RPMI8226 (cell line): Measurements from ENCODE around the gene PLCXD1.
"Not testable (repeated sequence)": the region's sequence is repeated elsewhere in the genome, so short reads cannot be mapped to it uniquely, and the experiment has no call there.

Source experiments
- DNase-seq: peaks from one replicate; pipeline ENCODE4 v3.0.0-alpha.2; 2015

The PLCXD1 gene

DNA sequence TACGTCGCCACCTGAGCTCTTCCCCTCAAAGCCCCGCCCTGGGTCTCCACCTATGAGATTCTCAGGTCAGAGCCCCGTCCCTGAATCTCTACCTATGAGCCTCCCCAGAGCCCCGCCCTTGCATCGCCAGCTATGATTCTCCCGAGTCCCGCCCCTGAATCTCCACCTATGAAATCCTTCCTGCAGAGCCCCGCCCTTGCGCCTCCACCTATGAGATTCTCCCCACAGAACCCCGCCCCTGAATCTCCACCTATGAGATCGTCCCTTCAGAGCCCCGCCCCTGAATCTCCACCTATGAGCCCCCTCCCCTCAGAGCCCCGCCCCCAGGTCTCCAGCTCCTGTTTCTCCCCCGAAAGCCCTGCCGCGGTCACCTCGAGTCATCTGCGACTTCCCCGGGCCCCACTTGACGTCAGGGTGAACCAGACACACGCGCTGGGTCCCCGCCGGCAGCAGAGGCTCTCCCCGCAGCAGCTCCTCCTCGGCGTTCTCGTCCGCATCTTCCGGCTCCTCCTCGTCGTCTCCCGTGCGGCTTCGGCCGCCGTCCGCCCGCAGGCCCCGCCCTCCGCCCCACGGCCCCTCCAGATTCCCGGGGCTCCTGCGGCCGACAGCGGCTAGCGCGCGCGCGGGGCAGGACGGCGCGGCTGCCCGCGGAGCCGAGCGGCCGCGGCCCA, 37.0 kb downstream of the PLCXD1 start:
- peak; percentile 100 for DNase-seq

DNA sequence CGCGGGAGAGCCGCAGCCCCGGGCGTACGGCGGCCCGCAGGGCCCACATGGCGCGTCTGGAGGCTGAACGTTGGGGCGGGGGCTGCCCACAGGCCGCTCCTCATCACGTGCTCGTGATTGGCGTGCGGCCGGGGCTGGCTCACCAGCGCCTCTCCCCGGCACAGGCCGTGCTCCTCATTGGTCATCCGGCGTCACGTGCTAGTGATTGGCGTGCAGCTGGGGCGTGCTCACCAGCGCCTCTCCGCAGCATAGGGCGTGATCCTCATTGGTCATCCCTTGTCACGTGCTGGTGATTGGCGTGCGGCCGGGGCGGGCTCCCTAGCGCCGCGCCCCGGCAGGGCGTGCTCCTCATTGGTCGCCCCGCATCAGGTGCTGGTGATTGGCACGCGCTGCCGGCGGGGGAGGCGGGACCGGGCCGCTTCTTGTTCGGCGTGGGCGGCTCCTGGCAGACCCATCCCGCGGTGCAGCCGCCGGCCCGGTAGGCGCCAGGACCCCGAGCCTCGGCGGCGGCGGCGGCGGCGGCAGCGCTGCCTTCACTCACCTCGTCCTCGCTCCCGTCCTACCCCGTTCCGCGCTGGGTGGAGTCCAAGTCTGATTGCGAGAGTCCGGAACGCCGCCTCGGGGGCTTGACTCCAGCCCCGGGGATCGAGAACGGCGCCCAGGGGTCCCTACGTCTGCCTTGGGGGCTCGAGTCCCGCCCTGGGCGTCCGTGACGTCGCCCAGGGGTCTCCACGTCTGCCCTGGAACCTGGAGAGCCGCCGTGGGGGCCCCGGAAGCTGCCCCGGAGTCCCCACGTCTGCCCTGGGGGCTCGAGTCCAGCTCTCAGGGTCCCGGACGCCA, 37.8 kb downstream of the PLCXD1 start, which contains the start of gene GTPBP6:
Gene GTPBP6, minus strand, starts transcription at position 58 of the 840 bp plus-strand sequence. Its CDS starts 9 bp downstream, at position 49.
- peak; percentile 100 for DNase-seq

DNA sequence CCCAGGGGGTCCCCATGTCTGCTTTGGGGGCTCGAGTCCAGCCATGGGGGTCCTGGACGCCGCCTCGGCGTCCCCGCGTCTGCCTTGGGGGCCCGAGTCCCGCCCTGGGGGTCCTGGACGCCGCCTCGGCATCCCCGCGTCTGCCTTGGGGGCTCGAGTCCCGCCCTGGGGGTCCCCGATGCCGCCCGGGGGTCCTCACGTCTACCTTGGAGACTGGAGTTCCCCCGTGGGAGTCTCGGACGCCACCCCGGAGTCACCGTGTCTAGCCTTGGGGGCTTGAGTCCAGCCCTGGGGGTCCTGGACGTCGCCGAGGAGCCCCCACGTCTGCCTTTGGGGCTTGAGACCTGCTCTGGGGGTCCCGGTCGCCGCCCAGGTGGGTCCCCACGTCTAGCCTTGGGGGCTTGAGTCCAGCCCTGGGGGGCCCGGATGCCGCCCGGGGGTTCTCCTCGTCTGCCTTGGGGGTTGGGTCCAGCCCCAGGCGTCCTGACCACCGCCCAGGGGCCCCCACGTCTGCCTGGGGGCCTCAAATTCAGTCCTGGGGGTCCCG, 38.5 kb downstream of the PLCXD1 start:
- DNase-seq, result no peak

DNA sequence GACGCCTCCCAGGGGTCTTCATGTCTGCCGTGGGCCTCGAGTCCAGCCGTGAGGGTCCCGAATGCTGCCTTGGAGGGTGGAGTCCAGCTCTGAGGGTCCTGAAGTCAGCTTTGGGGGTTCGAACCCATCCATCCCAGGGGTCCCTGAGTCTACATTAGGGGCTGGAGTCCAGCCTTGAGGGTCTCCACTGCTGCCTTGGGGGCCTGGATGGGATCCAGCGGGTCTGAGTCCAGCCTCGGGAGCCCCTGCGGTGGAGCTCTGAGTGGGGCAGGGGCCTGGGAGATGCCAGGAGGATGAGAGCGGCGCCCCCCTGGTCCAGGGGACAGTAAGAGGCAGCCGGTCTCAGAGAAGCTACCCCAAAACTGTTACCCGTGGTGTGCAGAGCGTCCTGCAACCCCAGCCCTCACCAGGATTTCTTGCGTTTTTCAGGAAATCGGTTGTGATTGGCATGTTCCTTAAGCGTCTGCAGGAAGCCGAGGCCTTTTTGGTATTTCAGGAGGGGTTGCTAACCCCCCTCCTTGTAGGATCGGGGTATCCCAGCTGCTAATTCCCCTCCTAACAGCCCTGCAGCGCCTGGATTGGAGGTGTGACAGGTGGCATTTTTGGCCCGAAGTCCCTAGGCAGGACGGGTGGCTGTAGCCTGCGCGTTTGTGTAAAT, 39.1 kb downstream of the PLCXD1 start:
- DNase-seq, result no peak

DNA sequence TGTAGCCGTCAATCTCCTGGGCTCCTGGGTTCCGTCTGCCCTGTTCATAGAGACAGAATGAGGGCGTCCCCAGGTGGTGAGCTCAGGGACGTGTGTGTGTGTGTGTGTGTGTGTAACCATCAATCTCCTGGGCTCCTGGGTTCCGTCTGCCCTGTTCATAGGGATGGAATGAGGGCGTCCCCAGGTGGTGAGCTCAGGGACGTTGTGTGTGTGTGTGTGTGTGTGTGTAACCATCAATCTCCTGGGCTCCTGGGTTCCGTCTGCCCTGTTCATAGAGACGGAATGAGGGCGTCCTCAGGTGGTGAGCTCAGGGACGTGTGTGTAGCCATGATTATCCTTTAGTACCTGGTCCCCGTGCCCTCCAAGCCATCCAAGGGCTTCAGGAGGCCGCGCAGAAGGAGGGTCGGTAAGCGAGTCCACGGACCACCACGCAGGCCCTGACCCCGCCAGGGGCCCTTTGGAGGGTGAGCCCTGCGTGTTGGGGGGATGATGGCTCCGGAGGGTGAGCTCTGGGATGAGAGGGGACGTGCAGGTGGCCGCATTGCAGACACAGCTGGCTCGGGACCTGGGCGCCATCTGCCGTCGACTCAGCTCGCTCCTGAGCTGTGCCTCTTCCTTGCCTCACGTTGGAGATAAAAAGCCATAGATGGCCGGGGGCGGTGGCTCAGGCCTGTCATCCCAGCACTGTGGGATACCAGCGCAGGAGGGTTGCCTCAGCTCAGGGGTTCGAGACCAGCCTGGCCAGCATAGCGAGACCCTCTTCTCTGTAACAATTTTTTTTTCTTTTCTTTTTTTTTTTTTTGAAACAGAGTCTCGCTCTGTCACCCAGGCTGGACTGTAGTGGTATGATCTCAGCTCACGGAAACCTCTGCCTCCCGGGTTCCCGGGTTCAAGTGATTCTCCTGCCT, 42.8 kb downstream of the PLCXD1 start:
- DNase-seq, result peak; percentile 78

DNA sequence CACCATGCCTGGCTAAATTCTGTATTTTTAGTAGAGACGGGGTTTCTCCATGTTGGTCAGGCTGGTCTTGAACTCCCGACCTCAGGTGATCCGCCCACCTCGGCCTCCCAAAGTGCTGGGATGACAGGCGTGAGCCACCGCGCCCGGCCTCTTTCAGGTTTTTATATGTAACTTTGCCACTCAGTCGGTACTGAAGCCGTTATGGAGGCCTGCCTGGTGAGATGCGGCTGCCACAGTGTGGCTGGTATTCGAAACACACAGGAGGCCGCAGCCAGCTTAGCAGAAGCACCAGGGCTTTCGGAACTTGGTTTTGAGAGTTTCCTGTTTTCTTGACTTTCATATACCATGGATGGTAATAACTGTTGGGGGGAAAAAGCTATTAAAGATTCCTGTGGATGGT, 43.5 kb downstream of the PLCXD1 start:
- not testable (repeated sequence) for DNase-seq

DNA sequence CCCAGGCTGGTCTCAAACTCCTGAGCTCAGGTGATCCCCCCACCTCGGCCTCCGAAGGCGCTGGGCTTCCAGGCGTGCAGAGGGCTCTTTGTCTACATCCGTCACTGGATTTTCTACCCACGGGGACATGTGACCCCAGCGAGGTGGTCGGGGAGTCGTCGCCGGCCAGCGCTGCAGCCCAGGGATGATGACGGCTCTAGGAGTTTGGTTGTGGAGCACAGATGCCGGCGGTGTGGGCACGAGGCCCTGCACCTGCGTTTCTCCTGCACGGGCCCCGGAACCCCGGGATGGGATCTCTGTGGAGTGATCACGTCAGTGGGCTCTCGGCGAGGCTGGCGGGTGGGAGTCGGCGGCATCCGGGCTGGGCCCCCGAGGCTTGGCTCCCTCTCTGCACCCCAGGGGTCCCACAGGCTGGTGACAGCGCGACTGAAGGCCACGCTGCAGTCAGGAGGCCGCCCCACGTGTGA, 46.5 kb downstream of the PLCXD1 start:
- no peak for DNase-seq

DNA sequence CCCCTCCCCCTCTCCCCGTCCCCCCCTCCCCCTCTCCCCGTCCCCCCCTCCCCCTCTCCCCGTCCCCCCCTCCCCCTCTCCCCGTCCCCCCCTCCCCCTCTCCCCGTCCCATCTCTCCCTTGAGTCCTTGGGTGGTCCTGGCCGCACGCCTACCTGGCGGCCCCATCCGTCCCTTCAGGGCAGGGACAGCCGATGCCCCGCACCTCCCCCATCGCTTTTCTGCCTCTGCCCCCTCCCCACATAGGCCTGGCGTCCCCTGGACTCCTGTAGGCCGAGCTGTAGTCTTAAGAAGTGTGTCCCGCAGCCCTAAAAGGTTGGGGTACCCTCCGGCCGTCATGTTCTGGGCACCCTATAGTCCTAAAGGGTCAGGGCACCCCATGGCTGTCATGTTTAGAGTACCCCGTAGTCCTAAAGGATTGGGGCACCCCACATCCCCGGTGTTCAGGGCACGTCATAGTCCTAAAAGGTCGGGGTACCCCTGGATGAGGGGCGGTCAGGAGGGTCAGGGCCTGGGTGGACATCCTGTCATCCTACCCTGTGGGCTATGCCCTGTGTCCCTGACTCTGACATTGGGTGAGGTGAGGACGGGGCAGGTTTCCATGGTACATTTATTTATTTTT, 48.2 kb downstream of the PLCXD1 start:
- DNase-seq, result no peak

DNA sequence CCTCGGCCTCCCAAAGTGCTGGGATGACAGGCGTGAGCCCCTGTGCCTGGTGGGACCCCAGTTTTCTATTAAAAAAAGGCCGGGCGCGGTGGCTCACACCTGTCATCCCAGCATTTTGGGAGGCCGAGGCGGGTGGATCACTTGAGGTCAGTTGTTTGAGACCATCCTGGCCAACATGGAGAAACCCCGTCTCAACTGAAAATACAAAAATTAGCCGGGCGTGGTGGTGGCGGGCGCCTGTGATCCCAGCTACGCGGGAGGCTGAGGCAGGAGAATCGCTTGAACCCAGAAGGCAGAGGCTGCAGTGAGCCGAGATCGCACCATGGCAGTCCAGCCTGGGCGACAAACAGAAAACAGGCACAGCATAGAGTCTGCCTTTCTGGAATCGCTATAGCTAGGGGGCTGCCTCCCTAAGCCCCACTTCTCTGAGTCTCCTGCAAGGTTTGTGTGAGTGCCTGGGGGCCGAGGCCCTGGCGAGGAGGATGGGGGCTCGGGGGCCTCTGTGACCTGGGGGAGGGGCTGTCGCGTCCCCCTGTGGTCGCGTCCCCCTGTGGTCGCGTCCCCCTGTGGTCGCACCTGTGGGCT, 49.1 kb downstream of the PLCXD1 start:
- not testable (repeated sequence) for DNase-seq

DNA sequence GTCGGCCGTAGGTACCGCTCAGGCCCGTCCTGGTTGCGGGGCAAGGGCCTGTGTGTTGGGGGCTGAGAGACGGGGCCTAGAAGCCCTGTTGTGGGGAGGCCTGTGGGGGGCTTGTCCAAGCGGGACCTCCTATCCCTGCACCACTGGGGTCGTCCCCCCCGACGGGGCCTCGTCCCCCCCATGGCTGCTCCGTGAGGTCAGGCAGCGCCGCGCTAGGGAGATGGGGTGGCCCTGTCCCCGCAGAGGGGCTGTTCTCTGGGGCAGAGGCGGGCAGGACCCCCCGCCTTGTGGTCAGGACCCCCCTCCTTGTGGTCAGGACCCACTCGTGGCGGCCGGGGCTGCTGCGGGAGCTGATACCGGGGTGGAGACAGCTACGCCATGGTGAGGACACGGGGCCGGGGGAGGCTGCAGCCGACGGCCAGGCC, 49.6 kb downstream of the PLCXD1 start:
- DNase-seq, result no peak

DNA sequence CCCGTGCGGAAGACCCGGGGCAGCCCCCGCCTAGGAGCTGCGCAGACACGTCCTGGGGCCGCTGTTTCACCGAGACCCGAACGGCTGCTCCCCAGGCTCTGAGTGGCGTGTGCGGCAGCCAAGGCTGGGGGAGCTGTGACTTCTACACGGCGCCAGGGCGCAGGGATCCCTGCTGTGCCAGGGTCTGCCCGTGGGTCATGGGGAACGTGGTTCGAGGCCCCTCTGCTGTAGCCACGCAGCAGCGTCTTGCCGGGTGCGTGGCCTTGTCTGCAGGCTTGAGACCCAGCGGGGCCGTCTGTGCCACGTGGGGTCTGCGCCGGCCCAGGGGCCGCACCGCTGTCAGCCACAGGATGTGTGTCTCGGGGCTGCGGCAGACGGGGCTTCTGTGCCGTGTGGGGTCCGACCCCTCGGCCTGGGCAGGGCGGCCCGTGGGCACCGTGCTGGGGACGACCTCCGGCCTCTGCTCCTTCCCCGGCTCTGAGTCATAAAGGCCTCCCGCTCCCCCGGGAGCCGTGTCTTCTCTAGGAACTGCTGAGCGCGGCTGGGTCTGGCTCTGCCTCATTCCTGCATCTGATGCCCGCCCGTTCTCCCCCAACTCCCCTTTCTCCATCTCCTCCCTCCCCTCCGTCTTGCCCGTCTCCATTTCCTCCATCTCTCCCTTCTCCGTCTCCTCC, 50.1 kb downstream of the PLCXD1 start:
- DNase-seq, result no peak

DNA sequence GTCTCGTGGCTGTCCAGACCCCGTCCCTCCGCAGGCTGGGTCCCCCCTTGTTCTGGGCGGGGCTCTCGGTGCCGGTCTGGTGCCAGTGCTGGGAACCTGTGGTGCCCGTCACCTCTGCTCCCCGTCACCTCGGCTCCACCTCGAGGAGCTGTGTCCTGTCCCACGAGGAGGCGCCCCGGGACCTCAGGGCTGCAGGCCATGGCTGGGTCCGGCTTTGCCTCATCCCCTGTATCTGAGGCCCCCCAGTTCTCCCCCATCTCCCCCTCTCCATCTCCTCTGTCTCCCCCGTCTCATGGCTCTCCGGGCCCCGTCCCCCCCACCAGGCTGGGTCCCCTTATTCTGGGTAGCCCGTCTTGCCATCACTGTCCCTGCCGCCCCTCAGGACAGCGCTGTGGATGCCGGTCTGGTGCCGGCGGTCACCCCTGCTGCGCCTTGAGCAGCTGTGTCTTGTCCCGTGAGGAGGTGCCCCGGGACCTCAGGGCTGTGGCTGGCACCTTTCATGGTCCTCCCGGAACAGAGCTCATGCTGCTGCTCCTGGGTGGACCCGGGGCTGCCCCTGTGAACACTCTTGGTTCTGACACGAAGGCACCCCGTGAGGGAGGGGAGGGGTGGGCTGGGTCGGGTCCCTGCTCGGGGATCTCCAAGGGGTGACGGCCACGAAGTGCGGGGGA, 50.8 kb downstream of the PLCXD1 start:
- DNase-seq, result no peak

DNA sequence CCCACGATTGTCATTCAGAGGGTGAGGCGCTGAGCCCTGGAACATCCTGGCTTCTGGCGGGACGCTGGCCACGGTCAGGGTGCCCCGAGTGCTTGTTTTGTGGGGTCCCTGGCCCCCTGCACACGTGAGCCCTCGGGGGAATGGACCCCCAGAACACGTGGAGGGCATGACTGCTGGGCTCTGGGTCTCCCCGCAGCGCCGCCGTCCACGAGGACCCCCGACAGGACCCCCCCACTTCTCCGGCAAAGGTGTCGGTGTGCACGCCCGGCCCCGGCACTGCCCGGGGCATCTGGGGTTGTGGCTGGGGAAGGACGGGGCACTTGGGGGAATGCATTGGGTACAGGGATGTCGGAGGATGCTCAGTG, 51.3 kb downstream of the PLCXD1 start:
- DNase-seq, result no peak

DNA sequence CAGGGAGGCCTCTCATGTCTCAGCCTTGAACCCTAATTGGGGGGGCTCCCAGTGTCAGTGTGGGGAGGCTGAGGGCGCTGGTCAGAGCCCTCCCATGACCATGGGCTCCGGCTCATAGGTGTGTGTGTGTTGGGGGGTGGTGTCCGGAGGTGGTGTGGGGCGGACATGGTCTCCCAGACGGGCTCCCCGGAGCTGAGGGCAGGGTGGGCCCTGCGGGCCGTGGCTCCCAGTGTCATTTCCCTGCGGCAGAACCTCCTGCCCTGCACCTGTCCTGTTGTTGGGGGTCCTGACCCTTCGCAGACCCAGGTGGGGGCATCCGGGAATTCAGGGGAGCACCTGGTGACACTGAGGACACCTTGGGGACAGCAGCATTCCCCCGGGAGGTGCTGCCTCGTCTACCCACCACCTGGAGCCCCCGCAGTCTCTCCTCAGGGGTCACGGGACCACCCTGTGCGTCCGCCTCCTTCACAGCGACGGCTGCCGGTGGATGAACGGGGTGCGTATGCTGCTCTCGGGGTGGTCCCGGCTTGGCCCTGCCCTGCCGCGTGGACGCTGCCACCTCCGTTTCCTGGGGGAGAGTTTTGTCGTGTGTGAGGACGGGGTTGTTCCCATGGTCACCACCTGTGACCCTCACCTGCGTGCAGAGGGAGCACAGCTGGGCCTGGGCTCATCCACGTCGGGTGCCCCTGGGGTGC, 51.9 kb downstream of the PLCXD1 start:
- DNase-seq, result no peak

DNA sequence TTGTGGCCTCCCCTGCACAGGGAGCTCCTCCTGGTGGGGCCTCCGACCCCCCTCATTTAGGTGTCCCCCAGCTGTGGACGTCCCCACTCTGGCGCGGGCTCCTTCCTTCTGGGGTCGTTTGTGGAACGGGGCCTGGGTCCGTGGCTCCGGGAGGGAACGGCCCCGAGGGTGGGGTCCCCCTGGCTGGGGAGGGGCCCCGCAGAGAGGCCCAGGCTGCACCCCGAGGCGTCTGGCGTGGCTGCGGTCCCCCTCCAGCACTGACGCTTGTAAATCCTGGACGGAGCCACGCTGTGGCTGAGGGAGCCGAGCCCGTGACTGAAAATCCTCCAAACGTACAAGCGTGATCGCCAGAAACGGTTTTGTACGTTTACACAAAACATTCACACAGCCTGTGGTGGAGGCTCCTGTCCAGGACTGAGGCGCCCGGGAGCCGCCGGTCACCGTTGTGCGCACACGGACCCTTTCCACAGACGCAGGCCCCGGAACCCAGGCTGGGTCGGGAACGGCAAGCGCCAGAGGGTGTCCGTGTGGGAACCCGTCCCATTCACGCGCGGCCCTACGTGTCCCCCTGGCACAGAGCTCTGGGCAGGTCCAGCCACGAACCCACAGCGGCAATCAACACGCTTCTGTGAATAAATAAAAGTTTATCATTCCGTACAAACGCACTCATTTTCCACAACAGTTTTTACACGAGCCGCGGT, 52.6 kb downstream of the PLCXD1 start:
- DNase-seq, result no peak

DNA sequence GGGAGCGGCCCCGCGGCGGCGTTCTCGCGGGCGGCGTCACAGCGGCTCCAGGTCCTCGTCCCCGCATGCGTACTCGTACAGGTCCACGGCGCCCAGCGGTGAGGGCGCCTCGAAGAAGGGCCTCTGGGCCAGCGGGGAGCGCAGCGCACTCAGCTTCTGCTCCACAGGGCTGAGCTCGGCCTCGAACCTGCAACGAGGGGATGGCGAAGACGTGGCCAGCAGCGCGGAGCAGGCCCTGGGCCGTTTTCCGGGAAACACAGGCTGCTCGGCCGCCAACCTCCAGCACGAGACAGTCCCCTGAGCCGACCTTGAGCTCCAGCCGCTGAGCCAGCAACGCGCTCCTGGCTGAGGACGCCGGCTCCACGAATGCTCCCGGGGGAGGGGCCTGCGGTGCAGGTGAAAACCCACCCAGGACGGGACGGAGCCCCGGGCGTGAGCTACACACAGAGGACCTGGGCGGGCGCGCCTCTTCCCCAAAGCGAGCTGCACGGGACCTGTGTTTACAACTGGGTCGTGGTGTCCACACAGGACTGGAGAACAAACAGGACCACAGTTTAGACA, 53.2 kb downstream of the PLCXD1 start:
- no peak for DNase-seq

DNA sequence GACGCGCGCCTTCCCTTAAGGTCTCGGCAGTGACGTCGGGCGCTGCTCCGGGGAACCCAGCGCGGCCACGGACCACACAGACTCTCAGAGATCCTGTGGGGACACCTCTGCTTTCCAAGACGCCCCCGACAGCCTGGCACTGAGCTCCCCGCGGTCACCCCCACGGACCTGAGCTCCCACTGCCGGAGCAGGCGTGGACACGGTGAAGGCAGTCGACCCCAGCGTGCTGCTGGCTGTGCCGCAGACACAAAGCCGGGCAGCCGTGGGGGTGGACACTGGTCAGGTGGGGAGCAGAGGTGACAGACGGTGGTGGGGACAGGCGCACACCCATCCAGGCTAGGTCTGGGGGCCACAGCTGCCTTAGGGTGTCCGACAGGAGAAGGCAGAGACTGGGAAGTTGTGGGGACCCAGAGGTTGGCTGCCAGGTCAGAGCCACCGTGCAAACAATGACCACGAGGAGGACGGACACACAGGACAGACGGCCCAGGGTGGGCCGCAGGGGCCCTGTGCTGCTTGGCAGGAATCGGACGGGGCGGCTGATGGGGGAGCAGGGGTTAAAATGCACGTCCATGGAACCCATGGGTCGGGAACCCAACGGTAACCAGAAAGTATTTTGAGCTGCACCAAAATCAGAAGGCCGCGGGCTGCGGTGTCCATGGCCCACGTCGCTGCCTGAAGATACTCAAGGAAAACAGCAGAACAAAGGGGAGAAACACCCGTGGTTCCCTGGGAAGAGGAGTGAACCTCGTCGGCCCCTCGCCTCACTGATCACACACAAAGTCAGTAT, 54.0 kb downstream of the PLCXD1 start:
- DNase-seq, result no peak

DNA sequence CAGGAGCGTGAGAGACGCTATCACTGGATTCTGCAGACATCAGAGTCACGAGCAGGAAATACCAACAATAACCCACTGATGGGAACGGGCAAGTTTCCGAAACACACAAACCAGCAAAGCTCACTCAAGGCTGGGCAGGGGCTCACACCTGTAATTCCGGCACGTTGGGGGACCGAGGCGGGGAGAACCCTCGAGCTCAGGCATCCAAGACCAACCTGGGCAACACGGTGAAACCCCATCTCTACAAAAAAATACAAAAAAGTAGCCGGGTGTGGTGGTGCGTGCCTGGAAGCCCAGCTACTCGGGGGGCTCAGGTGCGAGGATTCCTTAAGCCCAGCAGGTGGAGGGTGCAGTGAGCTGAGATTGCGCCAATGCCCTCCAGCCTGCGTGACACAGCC, 54.6 kb downstream of the PLCXD1 start:
- no peak for DNase-seq
